GM13977 (cell line): ENCODE results near the gene PLEKHG4B.
"Not testable (repeated sequence)": the region's sequence is repeated elsewhere in the genome, so short reads cannot be mapped to it uniquely, and the experiment has no call there.

Experiments
- DNase-seq: peaks from one replicate; pipeline ENCODE4 v3.0.0; 2012; ENCODE audit warnings: low spot score
- CTCF ChIP-seq: IDR thresholded peaks from 2 replicates; pipeline ENCODE4 v1.5.1; 2012; ENCODE audit warnings: mild to moderate bottlenecking, control low read depth; ENCODE audit not compliant: insufficient read depth; ENCODE audit errors: extremely low read depth, missing control alignments
- in situ Hi-C: fragments of 300-500 bp; cut with MboI; formaldehyde crosslinking; loops from one replicate; pipeline ENCODE4 v1.12.0; 2022; ENCODE audit warnings: low sequenced_read_pairs, low pct_unique_long_range_greater_than_20kb, mixed read lengths, inconsistent platforms; ENCODE audit not compliant: unreplicated experiment

Gene PLEKHG4B

GRCh38 chr5:161803-162110, 69.8 kb downstream of the PLEKHG4B start:
- in situ Hi-C loops: no loop called here
- no peak for DNase-seq

DNA sequence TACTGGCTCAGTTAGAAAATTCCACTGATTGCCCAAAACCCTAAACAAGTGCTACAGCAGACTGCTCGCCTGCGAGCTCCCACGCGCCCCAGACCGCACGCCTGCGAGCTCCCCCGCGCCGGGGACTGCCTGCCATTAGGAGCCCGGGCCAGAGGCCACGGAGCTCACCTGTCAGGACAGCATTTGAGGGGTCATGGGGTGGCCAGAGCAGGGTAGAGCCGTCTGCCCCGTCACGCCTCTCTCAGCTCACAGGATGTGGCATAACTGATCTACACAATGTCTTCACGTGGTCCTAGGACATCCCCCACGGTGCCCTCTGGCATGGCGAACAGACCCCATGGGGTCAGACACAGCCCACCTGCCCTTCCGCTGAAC, 70.2 kb downstream of the PLEKHG4B start:
- no peak for DNase-seq
- in situ Hi-C loops: no loop called here
- TF ChIP-seq CTCF: no peak

More at GRCh38 chr5:161803-162110, 69.8 kb downstream of the PLEKHG4B start:
- TF ChIP-seq CTCF: no peak

- DNase-seq: no peak
- in situ Hi-C loops: no loop called here
- no peak for TF ChIP-seq CTCF
Observed at GRCh38 chr5:162565-163337, 70.8 kb downstream of the PLEKHG4B start.

GRCh38 chr5:163338-163620, 71.3 kb downstream of the PLEKHG4B start:
- in situ Hi-C loops: no loop called here
- no peak for TF ChIP-seq CTCF
- no peak for DNase-seq

DNA sequence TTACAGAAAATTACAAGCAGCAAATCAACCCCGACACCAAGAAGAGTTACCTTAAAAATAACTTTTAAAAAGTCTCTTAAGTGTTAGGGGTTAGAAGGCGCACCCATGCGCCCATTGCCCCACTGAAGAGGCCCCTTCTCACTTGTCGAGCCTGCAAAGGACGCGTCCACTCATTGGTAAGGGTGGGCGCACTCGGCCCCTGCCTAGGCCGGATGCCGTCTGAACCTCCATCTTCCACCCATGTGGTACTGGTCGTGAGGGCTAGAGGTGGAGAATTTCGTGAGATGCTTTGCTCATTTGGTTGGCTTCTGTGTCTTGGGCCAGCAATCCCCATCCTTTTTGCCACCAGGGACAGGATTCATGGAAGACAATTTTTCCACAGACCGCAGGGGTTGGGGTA, 71.9 kb downstream of the PLEKHG4B start:
- no peak for TF ChIP-seq CTCF
- in situ Hi-C loops: no loop called here

DNA sequence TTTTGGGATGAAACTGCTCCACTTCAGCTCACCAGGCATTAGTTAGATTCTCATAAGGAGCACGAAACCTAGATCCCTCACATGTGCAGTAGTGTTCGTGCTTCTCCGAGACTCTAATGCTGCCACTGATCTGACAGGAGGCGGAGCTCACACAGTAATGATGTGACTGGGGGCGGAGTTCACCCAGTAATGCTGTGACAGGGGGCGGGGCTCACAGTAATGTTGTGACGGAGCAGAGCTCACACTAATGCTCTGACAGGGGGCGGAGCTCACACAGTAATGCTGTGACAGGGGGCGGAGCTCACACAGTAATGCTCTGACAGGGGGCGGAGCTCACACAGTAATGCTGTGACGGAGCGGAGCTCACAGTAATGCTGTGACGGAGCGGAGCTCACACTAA, 72.3 kb downstream of the PLEKHG4B start:
- in situ Hi-C loops: no loop called here
- no peak for TF ChIP-seq CTCF
- DNase-seq: no peak

More for the DNA sequence above, 71.9 kb downstream of the PLEKHG4B start:
- DNase-seq: no peak

GRCh38 chr5:164783-165182, 72.8 kb downstream of the PLEKHG4B start:
- in situ Hi-C loops: not testable (repeated sequence)

More at GRCh38 chr5:164783-165182, 72.8 kb downstream of the PLEKHG4B start:
- DNase-seq: not testable (repeated sequence)
